G401.6 (cell line): ENCODE measurements around the gene TOX4.
"Not testable (repeated sequence)": the region's sequence is repeated elsewhere in the genome, so short reads cannot be mapped to it uniquely, and the experiment has no call there.

Source experiments
- FAIRE-seq: peaks from 2 replicates; lab custom pipeline; 2012; peaks lifted over from hg19 to GRCh38; lab: Jason Lieb, UNC

The TOX4 gene

GRCh38 chr14:21535545-21536417 lies 58.8 kb downstream of the TOX4 start:
- peak; percentile 80 for FAIRE-seq

- FAIRE-seq = no peak
These were observed 59.6 kb downstream of the TOX4 start for GRCh38 chr14:21536418-21537089.

GRCh38 chr14:21537090-21537424 lies 60.1 kb downstream of the TOX4 start:
- peak; percentile 56 for FAIRE-seq

GRCh38 chr14:21539189-21539940 lies 62.4 kb downstream of the TOX4 start:
- FAIRE-seq = no peak

- FAIRE-seq = no peak
These were observed 64.5 kb downstream of the TOX4 start for GRCh38 chr14:21541413-21542074.

GRCh38 chr14:21543521-21543960 lies 66.5 kb downstream of the TOX4 start:
- FAIRE-seq = no peak

GRCh38 chr14:21543963-21544362 lies 67.0 kb downstream of the TOX4 start:
- FAIRE-seq = no peak

- not testable (repeated sequence) for FAIRE-seq
These were observed 67.6 kb downstream of the TOX4 start for GRCh38 chr14:21544588-21544987.
